MM.1S (cell line): ENCODE results near the gene GALNT7.

Experiments used
- CTCF ChIP-seq: fragments of 300-600 bp; sonication (generic); IDR thresholded peaks from 2 replicates; pipeline ENCODE4 v1.5.1; 2016; ENCODE audit warnings: antibody characterized with exemption, low read length, mixed read lengths
- EZH2phosphoT487 ChIP-seq: fragments of 300-600 bp; sonication (generic); IDR thresholded peaks from 2 replicates; pipeline ENCODE4 v1.6.1; 2018; ENCODE audit warnings: antibody characterized with exemption, low read length

- TF ChIP-seq EZH2phosphoT487 (no peak), CTCF (no peak)
Measured at GRCh38 chr4:173272996-173273395, 104.4 kb downstream of the GALNT7 start.
